ENCODE results near the gene CTDP1. TPM values are rescaled to one million over a fixed set of nuclear protein-coding genes. Genes with fewer than 3 reads are reported as not detected.

Gene CTDP1
- polyA plus RNA-seq, 1 donor (not counting 4 experiments of a cell fraction or from before 2014, with no cell fraction given) = 9.2 TPM

- peaks cover 26 to 42% of the 10 kb centered on the region in 2 experiments for H3K36me3 ChIP-seq (ENCODE audit: control insufficient read depth in 2 of 2, extremely low read depth in 1 of 2, insufficient read depth in 2 of 2, low read length in 2 of 2)
- no peak overlapping the region for H3K4me2 ChIP-seq (ENCODE audit: control insufficient read depth, extremely low read depth, insufficient read depth, low read depth, low read length)
- peaks cover 26% of the 10 kb centered on the region for H3K79me2 ChIP-seq (ENCODE audit: control insufficient read depth, insufficient read depth, low read length)
- H2AFZ ChIP-seq (ENCODE audit: control insufficient read depth, low read length) = no peak overlapping the region
- DNase-seq (ENCODE audit: low read depth, low spot score) (no peak), FAIRE-seq (no peak)
- dilution Hi-C loops (cut with MboI; ENCODE audit: extremely low pct_ligation_motif_present, low sequenced_read_pairs) = no loop called here
- no peaks in the 10 kb centered on the region for H3K4me1 ChIP-seq (ENCODE audit: control insufficient read depth, extremely low read depth, insufficient read depth, low read length)
- H3K9me3 ChIP-seq (ENCODE audit: control insufficient read depth, low read depth, low read length) = no peaks in the 10 kb centered on the region
- no peaks in the 10 kb centered on the region for H3K27me3 ChIP-seq (ENCODE audit: control insufficient read depth, extremely low read depth, insufficient read depth, low read length)
- H3K4me3 ChIP-seq (ENCODE audit: control insufficient read depth in 2 of 3, extremely low read depth in 1 of 3, insufficient read depth in 2 of 3, low read depth in 1 of 3, low read length in 3 of 3) = no peak overlapping the region
- no peaks in the 10 kb centered on the region for H4K20me1 ChIP-seq (ENCODE audit: control insufficient read depth, extremely low read depth, insufficient read depth, low read length)
- H3K9me1 ChIP-seq (ENCODE audit: control insufficient read depth, extremely low read depth, insufficient read depth, low read length) = no peaks in the 10 kb centered on the region
- TF ChIP-seq CTCF (optimal IDR thresholded peaks at IDR 0.05 in 1 of 3, IDR thresholded peaks at IDR 0.05 in 1 of 3, conservative IDR thresholded peaks at IDR 0.05 in 1 of 3; ENCODE audit: extremely low read depth in 1 of 3, insufficient read depth in 2 of 3, low read length in 3 of 3) (no peak), EZH2 (IDR thresholded peaks at IDR 0.05; ENCODE audit: low read length) (no peak)
- no peak overlapping the region for H3K9ac ChIP-seq (ENCODE audit: control insufficient read depth, extremely low read depth, insufficient read depth, low read length)
- H3K27ac ChIP-seq (ENCODE audit: control insufficient read depth, insufficient read depth, low read length) = no peak overlapping the region
Observed at GRCh38 chr18:79723628-79724027, 44.0 kb downstream of the CTDP1 start.

GRCh38 chr18:79724299-79725080 is 44.9 kb downstream of the CTDP1 start:
- Histone ChIP-seq H3K9ac (ENCODE audit: control insufficient read depth, extremely low read depth, insufficient read depth, low read length) (no peak overlapping the region), H2AFZ (ENCODE audit: control insufficient read depth, low read length) (no peak overlapping the region), H3K4me2 (ENCODE audit: control insufficient read depth, extremely low read depth, insufficient read depth, low read depth, low read length) (no peak overlapping the region), H3K36me3 (ENCODE audit: control insufficient read depth in 2 of 2, extremely low read depth in 1 of 2, insufficient read depth in 2 of 2, low read length in 2 of 2) (peaks cover 31 to 42% of the 10 kb centered on the region in 2 experiments), H3K79me2 (ENCODE audit: control insufficient read depth, insufficient read depth, low read length) (peaks cover 26% of the 10 kb centered on the region), H3K4me3 (ENCODE audit: control insufficient read depth in 2 of 3, extremely low read depth in 1 of 3, insufficient read depth in 2 of 3, low read depth in 1 of 3, low read length in 3 of 3) (no peak overlapping the region), H3K9me1 (ENCODE audit: control insufficient read depth, extremely low read depth, insufficient read depth, low read length) (no peaks in the 10 kb centered on the region), H3K9me3 (ENCODE audit: control insufficient read depth, low read depth, low read length) (no peaks in the 10 kb centered on the region), H3K4me1 (ENCODE audit: control insufficient read depth, extremely low read depth, insufficient read depth, low read length) (no peaks in the 10 kb centered on the region), H3K27me3 (ENCODE audit: control insufficient read depth, extremely low read depth, insufficient read depth, low read length) (no peaks in the 10 kb centered on the region), H3K27ac (ENCODE audit: control insufficient read depth, insufficient read depth, low read length) (no peak overlapping the region), H4K20me1 (ENCODE audit: control insufficient read depth, extremely low read depth, insufficient read depth, low read length) (no peaks in the 10 kb centered on the region)
- FAIRE-seq (no peak), DNase-seq (ENCODE audit: low read depth, low spot score) (no peak)
- dilution Hi-C loops (cut with MboI; ENCODE audit: extremely low pct_ligation_motif_present, low sequenced_read_pairs) = no loop called here
- TF ChIP-seq EZH2 (IDR thresholded peaks at IDR 0.05; ENCODE audit: low read length) = no peak

All from keratinocyte (primary cell).